Cardiac septum (tissue), 1 donor: Measurements from ENCODE around the gene PNPO. TPM values are rescaled to one million over a fixed set of nuclear protein-coding genes. Genes with fewer than 3 reads are reported as not detected.

ENCODE experiments used
- DNase-seq: peaks from one replicate; pipeline ENCODE4 v3.0.0-alpha.2; 2020; ENCODE audit warnings: low spot score
- intact Hi-C: fragments of 100-400 bp; cut with DNase I; formaldehyde crosslinking; loops from one replicate; pipeline ENCODE4 v1.14.0; 2022
- long read RNA-seq: library from polyadenylated mRNA; unstranded; transcript quantifications from one replicate; pipeline ENCODE4 v2.0.0, GENCODE V29; 2021
- total RNA-seq: library from RNA; stranded (reverse); fragmentation: NEBNext Ultra II Directional; extraction: Animal tissue kit (Norgen Biotek cat#: 25700); gene quantifications from one replicate; pipeline ENCODE4 v1.2.1, GENCODE V29; 2021
- donor health status: DM: no; HTN: no; CAD: no.

Gene PNPO
- total RNA-seq: 21.3 TPM
- long read RNA-seq, transcript PNPO-217 (7 exons, 3,465 nt): major isoform, 29 of 34 reads
- long read RNA-seq, partial matches to known transcripts: 0 of 34 reads
- long read RNA-seq, other reads (novel, unspliced or antisense): 1 of 34 reads

DNA sequence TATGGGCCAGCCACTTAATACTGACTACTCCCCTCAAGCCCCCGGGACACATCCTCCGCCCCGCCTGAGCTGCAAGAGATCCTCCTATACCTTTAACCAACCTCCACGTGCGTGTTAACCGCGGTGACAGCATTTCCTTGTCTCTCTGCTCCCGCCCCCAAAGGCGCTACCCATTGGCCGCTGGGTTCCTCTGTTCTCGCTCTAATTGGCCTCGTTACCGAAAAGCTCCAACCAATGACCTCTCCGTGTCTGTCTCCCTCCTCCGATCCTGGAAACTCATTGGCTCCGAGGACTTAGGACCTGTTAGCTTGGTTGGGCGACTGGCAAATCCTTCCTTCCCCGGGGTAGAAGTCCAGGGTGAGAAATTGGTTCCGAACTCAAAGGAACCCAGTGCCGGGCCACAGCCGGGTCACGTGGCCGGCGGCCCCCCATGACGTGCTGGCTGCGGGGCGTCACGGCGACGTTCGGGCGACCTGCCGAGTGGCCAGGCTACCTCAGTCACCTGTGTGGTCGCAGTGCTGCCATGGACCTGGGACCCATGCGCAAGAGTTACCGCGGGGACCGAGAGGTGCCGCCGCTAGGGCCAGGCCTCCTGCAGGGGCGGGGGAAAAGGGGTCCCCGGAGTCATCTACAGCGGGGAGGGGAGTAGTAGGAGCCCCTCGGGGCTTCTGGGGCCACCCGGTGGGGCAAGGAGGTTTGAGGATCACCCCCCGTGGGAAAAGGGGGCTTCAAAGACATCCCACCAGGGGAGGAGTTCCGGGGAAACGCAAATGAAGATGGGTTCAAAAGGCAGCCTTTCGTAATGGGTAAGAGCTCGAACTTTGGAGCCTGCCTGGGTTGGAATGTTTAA lies at the start of gene PNPO:
PNPO (plus strand) TSS at position 326 of the 850 bp plus-strand sequence; CDS start at position 431, 105 bp downstream.
- intact Hi-C loops: loop anchor here (1.0 kb wide), 1 partner anchor 46 kb away; no protein-coding TSS in a partner anchor
- peak; percentile 97 for DNase-seq

DNA sequence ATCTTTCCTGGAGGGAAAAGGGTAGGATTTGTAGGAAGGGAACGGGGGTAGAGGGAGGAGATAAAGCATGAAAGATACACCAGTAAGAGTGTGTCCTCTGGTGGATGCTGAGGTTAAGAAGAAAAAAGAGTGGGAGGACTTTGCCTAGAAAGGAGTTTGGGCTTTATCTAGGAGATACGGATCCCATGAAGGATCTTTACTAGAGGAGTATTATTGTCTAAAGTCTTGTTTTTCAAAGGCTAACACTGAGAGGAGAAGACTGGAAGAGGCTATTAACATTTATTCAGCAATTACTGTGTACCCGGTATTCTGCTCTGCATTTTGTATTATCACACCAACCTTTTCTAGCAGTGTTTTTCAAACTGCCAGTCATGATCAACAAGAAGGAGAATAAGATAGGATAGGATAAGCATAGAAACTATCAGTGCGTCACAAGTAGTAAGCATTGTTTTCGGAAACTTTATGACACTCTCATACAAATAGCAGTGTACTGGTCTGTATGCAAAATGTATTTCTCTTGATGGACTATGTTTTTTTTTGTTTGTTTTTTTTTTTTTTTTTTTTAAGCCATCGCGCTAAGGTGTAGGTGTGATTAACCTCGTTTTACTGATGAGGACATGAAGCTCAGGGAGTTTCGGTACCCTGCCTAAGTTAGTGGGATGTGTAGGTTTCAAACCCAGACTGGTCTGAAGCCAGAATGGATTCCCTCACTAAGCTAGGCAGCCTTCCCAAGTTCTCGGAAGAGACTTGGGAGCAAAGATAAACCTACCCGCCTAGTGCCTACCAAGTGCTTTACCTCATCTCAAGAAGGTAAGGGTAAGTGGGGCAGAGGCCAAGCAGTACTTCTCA lies 46.6 kb upstream of the PNPO start:
- intact Hi-C loops: loop anchor here (1.0 to 10.0 kb wide), 2 partner anchors 47 to 200 kb away; partner anchors contain the start of genes PNPO and TBKBP1
- DNase-seq: no peak

DNA sequence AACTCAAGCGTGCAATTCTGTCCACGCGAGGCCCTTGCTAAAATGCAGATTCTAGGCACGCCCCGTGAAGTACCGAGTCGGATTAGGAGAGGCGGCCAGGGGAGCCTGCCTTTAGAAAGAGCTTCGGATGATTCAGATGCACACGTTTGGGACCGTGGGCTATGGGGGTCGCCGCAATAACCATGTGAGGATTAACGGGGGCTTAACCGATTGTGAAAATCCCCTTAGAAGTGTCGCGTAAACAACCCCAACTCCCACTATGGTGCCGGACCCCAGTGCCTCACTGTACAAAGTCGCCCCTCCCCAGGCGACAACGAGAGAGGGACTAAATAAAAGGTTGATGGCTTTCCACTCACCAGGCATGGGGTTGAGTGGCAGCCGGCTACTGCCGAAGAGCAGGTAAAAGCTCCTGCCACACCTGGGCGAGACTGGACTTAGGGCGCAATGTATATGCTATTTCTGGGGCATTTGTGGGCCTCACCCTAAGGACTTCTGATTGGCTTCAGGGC lies 46.0 kb upstream of the PNPO start:
- intact Hi-C loops: loop anchor here (1.0 to 10.0 kb wide), 2 partner anchors 46 to 201 kb away; partner anchors contain the start of genes PNPO and TBKBP1
- no peak for DNase-seq

DNA sequence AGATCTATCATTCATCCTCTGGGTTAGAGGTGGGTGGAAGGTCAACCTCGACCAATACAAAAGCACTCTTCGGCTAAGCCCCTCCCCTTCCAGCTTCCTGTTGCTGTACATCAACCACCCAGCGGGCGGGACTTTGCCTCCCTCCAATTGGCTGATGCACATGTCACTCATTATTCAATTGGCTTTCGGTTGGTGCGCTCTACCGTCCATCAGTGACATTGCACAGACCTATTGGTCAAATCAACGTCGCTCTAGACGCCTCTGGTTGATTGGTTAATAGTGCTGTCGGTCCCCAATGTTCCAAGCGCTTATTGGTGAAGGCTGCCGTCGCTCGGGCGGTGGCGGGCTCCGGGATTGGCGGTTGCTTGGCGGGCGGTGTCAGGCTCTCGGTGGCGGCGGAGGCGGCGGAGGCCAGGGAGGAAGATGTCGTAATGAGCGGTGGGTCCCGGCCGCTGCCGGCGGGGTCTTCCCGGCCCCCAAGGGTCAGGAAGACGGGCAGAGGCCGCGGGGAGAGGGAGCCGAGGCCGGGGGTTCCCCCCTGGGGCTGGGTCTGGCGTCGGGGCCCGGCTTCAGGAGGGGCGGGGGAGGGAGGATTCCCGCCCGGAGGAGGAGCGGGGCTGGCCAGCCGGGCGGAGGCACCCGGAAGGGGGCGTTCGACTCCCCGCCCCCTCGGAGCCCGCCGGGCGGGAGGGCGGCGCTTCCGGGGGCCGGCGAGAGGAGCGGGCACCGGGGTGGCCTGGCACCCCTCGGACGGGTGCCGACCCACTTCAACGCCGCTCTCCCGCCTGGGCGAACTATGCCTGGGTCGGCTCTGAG lies 45.3 kb upstream of the PNPO start, which contains the start of gene SP2:
SP2 (plus strand) TSS at position 381 of the 816 bp plus-strand sequence; CDS start at position 432, 51 bp downstream.
- DNase-seq: peak; percentile 98
- intact Hi-C loops: loop anchor here (1.0 to 10.0 kb wide), 2 partner anchors 45 to 201 kb away; partner anchors contain the start of genes PNPO and TBKBP1

DNA sequence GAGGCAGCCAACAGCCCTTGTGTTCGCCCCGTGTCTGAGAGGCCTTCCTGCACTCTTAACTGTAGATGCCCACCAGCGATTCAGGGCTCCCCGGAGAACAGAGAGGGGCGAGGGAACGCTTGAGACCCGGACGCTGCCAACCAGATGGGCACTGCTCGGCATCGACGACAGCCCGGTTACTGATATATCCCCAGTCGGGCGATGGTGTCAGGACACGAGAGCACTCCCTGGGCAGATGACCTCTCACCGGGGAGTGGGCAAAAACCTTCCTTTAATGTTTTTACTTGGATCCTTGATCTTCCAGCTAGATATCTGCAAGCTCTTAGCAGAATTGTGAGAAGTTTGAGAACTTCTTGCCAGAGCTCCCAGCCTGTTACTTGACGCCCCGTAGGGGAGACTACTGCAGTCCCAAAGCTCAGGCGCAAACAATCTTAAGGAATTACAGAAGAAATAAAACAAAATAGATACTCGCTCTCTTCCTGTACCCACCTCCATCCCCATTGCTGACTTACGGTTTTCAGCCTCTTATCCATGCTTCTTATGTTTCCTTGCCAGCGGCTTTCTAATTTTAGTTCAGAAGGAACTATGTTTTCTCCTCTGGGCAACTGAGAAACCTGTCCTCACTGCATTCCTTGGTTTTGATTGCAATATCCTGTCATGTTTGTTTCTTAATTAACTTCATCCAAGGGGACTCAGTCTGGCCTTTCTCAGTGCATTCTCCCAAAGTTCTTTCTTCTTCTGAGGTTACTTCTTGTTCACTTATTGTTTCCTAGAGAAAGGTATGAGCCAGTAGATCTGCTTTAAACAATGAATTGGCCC lies 44.5 kb upstream of the PNPO start:
- DNase-seq: no peak
- intact Hi-C loops: loop anchor here (10.0 kb wide), 1 partner anchor 202 kb away; the partner anchor contains the start of gene TBKBP1

DNA sequence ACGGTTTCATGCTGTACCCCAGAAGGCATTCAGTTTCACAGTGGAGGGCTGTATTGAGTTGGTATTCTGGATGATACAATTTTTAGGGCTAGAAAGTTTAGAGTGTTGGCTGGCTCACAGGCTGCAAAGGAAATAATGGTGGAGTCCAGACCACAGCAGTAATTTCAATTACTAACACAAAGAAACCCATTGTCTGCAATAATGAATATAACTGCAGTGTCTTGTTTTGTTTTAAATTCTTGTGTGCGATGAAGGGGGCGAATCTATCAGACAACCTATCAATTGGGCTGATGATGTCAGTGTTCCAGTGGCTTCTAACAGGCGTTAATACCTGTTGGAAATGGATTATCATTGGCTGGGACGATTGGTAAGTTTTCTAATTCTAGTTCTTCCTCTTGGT lies 43.8 kb upstream of the PNPO start:
- intact Hi-C loops: loop anchor here (10.0 kb wide), 1 partner anchor 203 kb away; the partner anchor contains the start of gene TBKBP1
- no peak for DNase-seq

DNA sequence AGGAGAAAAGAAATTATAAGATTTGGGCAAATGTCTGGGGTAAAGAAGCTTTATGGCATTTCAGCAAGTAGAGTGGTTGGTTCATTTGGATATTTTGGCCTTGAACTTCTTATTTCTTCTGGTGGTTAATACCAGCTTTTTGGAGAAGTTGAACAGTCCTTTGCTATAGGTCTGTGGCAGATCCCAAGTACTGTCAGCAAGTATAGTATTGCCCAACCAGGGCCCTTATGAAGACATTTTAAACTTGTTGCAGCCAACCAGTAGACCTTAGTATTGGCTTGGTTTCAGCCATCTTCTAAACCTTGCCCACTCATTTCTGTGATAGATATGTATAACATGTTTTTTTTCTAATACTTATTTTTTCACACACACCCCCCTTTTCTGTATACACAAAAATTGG lies 43.1 kb upstream of the PNPO start:
- DNase-seq: no peak
- intact Hi-C loops: loop anchor here (10.0 kb wide), 1 partner anchor 203 kb away; the partner anchor contains the start of gene TBKBP1

DNA sequence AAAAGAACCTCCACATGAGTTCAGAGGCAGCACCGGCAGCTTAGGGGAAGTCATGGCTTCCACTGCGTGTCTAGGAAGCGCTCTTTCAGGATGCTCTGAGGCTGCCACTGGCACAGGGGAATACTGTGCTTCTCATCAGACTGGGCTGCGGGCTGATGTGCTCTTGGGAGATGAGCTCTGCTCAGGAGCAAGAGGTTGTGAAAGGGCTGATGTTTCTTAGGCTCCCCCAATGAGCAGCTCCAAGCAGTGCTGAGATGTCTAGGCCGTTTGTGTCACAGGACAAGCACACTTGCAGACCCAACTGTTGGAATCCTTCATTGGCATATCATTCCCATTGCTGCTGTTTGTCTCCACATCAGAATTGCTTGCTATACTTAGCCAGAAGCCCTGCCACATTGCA lies 41.7 kb upstream of the PNPO start:
- no peak for DNase-seq
- intact Hi-C loops: loop anchor here (10.0 kb wide), 1 partner anchor 205 kb away; the partner anchor contains the start of gene TBKBP1

DNA sequence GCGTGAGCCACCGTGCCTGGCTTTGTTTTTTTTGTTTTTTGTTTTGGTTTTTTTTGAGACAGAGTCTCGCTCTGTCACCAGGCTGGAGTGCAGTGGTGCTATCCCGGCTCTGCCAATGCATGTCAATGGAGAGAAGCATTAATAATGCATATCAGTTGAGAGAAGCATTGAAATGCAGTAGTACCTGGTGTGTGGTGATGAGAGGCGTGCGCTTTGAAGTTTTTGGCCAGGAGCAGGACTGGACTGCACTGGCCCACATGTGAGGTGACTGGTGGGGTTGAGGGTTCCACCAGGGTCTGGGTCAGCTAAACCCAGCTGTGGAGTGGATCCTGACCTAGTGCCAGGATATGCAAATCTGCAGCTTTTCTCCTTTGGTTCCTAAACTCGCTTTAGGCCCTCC lies 39.9 kb upstream of the PNPO start:
- intact Hi-C loops: no loop called here
- DNase-seq: no peak

DNA sequence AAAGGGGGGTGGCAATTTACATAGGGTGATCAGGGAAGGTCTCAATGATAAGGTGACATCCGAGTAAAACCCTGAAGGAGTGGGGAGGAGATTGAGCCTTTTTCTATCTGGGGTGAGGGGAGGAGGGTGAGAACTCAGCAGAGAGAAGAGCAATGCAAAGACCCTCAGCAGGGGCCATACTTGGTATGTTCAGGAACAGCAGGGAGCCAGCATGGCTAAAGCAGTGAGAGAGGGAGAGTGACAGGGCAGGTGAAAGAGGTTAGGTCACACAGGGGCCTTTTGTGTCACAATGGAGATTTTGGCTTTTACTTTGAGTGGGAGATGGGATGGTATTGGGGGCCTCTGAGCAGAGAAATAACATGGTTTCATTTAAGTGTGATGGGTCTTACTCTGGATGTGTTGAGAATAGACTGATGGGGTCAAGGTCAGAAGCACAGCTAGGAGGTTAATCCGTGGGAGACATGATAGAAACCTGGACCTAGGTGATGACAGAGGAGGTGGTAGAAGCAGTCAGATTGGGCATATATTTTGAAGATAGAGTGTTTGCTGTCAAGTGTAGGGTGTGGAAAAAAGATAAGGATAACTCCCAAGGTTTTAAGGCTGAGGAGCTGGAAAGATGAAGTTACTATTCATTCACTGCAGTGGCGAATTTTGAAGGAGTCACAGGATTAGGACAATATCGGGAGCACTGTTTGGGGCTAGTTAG lies 39.2 kb upstream of the PNPO start:
- DNase-seq: no peak
- intact Hi-C loops: no loop called here

DNA sequence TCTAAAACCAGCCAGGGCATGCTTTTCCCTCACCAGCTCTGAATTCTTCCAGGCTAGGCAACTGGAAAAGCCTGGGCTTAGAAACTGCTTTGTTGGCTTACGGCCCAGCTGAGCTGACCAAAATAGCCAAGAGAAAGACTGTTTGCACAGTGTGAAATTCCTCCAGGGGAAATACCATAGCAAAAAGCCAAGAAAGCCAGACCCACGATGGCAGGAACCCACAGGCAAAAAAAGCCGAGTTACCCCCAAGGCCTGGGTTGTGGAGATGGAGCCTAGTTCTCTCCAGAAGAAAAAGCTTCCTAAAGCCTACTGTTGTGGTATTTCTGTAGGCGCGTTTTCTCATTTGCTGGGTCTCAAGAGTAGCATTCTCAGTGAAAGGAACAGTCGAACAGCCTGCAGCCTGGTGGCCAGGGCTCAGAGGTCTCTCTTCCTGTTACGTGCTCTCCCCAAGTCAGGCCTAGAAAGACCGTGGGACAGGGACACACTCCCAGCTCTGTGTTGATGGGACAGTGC lies 36.1 kb upstream of the PNPO start:
- intact Hi-C loops: no loop called here

DNA sequence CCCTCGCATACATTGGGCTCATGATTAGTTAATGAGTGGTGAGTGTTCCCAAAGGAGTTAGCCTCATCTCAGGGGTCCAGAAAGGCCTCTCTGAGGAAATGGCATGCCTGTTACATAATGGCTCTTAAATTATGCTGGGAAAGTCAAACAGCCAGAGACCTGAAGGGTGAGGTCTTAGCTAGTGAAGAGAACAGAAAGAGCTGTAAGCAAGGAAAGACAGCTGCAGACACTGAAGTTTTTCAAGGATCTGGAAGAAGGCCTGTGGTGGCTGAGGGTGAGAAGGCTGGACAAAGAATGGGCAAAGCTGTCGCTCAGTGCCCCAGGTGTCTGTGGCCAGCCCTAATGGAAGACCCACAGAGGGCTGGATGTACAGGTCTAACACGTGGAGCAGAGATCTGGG lies 34.9 kb upstream of the PNPO start:
- intact Hi-C loops: no loop called here
- DNase-seq: no peak

More for the DNA sequence above, 36.1 kb upstream of the PNPO start:
- DNase-seq: no peak

DNA sequence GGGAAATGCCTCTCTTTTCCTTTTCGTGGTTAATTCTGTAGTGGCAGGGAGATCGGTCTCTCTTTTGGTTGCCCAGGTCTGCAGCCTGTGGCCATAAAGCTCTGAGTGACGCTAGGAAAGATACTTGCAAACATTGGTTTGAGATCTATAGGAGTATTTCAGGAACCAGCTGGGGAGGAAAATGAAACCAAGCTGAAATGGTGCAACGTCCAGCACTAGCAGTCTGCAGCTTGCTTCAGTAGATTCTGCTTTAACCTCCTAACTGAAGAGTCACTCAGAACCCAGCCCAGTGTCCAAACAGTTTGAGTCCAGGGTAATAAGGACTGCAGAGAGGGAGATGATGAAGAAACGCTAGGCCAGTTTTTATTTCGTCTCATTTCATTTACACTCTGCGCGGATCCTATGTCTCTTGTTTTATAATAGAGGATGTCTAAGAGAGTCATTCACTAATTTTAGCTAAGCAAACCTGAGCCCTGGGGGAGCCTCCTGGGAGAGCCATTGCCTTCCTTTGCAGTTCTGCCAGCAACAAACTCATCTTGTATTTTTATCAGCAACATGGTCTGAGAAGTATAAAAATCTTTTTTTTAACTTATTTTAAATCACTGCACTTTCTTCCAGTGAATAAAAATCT lies 33.3 kb upstream of the PNPO start:
- DNase-seq: no peak
- intact Hi-C loops: no loop called here

DNA sequence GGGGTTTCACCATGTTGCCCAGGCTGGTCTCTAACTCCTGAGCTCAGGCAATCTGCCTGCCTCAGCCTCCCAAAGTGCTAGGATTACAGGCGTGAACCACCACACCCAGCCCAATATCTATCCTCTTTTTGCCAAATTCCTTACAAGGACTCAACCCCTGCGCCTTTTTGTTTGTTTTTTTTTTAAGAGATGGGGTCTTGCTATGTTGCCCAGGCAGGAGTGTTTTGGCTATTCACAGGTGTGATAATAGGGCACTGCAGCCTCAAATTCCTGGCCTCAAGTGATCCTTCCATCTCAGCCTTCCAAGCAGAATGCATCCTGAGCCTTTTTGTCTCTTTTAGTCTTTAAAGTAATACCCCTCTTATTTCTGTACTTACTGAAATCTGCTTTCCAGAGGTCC lies 28.3 kb upstream of the PNPO start:
- intact Hi-C loops: no loop called here
- no peak for DNase-seq

DNA sequence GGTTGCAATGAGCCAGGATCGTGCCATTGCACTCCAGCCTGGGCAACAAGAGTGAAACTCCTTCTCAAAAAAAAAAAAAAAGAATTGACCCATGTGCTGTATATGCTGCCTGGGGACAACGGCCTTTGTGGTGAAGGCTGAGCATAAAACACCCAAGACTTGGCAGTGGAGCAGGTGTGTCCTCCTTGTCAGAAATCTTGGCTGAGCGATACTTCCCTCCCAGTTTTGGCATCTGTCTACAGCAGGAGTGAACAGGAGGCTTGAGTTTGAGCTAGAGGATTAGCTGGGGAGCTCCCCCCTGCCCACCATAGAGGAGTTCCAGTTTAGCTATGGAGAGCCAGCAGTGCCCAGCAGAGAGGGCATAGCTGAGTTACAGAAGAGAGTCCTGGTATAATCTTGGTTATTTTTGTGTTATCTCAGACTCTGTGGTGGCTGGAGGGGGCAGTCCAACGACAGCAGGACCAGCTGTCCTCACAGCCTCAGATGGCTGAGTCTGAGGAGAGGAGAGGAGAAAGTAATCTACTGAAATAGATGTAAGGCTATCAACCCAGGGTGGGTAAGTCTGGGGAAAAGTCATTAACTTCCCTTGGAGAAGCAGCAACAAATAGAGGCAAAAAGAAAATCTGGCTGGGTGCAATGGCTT lies 26.9 kb upstream of the PNPO start:
- DNase-seq: no peak
- intact Hi-C loops: no loop called here

DNA sequence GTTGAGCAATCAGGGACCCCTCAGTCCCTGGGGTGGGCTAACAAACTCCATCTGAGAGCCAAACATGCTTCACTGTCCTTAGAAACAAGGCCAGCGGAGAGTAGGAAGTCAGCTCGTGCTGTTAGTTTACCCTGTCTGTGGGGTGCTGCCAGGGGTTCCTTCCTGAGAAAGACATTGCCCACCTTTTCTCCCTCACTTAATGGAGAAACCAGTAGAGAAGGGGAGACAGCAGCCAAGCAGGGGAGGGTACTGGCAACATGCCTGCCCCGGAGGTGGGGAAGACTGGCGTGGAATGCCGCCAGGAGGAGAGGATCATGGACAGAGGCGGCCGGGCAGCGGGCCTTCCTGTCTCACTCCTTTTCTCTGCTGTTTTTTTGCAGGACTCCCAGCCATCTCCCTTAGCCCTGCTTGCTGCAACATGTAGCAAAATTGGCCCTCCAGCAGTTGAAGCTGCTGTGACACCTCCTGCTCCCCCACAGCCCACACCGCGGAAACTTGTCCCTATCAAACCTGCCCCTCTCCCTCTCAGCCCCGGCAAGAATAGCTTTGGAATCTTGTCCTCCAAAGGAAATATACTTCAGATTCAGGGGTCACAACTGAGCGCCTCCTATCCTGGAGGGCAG lies 25.5 kb upstream of the PNPO start:
- DNase-seq: no peak

More for the DNA sequence above, 25.5 kb upstream of the PNPO start:
- intact Hi-C loops: no loop called here
